K562 (cell line): ENCODE results near the gene SELENOM. TPM values are rescaled to one million over a fixed set of nuclear protein-coding genes. Genes with fewer than 3 reads are reported as not detected.

Experiments
- ATAC-seq: fragments of 200-7000 bp; cut with Tn5 transposase; 3 replicates; pipeline ENCODE4 v1.9.1; 2020; ENCODE audit warnings: moderate library complexity
- BruUV-seq: library from RNA; stranded (reverse); fragments of 400-500 nt; replicated peaks from 2 replicates; lab custom pipeline; 2021; lab: Mats Ljungman, UMichigan
- CTCF ChIA-PET: fragments of 300-600 bp; formaldehyde crosslinking; extraction: SDS; loops from one replicate; lab custom pipeline; 2021; ENCODE audit warnings: low intra/inter-chr PET ratio; lab: Yijun Ruan, JAX
- POLR2A ChIA-PET: fragments of 300-600, 350-650 bp; sonication (Branson Sonifier 250); formaldehyde crosslinking; extraction: SDS; loops from one replicate; lab custom pipeline; 2021; ENCODE audit warnings: antibody characterized with exemption, inconsistent platforms; lab: Yijun Ruan, JAX
- DNase-seq, 4 experiments: peaks; one replicate each; pipeline versions ENCODE4 v3.0.0 to v3.0.0-alpha.2; 2011 to 2018; ENCODE audit warnings: low spot score in 3 of 4, mixed read lengths in 3 of 4; ENCODE audit errors: extremely low read depth in 1 of 4
- FAIRE-seq: peaks from 2 replicates; lab custom pipeline; 2011; peaks lifted over from hg19 to GRCh38; lab: Jason Lieb, UNC
- H2AFZ ChIP-seq: 2 replicates; pipeline ENCODE4 v1.6.0; 2011; ENCODE audit warnings: low read depth, low read length, control low read depth, inconsistent platforms
- H3K27ac ChIP-seq: fragments of 200-600 bp; 3 replicates; pipeline ENCODE4 v1.8.0; 2011; ENCODE audit warnings: low read depth, mild to moderate bottlenecking, control low read depth, inconsistent platforms, low read length, moderate library complexity, mixed read lengths; ENCODE audit errors: extremely low read depth
- H3K27me3 ChIP-seq, 2 experiments: fragments of 300-600 bp in 1 of 2; 2 replicates in 1 of 2; 3 replicates in 1 of 2; pipeline versions ENCODE4 v1.6.0 to v1.8.0; 2011; ENCODE audit warnings: inconsistent platforms in 2 of 2, low read length in 2 of 2, mild to moderate bottlenecking in 1 of 2, mixed read lengths in 1 of 2, moderate library complexity in 1 of 2; ENCODE audit not compliant: control insufficient read depth in 2 of 2, insufficient read depth in 2 of 2
- H3K36me3 ChIP-seq: fragments of 300-600 bp; 3 replicates; pipeline ENCODE4 v1.8.0; 2011; ENCODE audit warnings: mild to moderate bottlenecking, low read length, inconsistent platforms; ENCODE audit not compliant: control insufficient read depth, insufficient read depth
- H3K4me1 ChIP-seq, 2 experiments: fragments of 200-600 bp in 1 of 2; replicated peaks in 1 of 2; 2 replicates in 1 of 2; 3 replicates in 1 of 2; pipeline versions ENCODE4 v1.5.1 to v1.8.0; 2011; ENCODE audit warnings: inconsistent platforms in 2 of 2, low read length in 2 of 2, mild to moderate bottlenecking in 1 of 2, mixed read lengths in 1 of 2, moderate library complexity in 1 of 2; ENCODE audit not compliant: control insufficient read depth in 2 of 2, insufficient read depth in 2 of 2
- H3K4me2 ChIP-seq: 2 replicates; pipeline ENCODE4 v1.6.1; 2011; ENCODE audit warnings: low read length, control low read depth, inconsistent platforms, mixed read lengths; ENCODE audit not compliant: insufficient read depth
- H3K4me3 ChIP-seq: fragments of 200-600 bp; sonication (generic), shearing (Covaris generic); 2 replicates; pipeline ENCODE4 v1.5.1; 2016; ENCODE audit warnings: control low read depth, inconsistent platforms
- H3K79me2 ChIP-seq: fragments of 200-600 bp; 3 replicates; pipeline ENCODE4 v1.8.0; 2011; ENCODE audit warnings: low read length, inconsistent platforms; ENCODE audit not compliant: control insufficient read depth, insufficient read depth
- H3K9ac ChIP-seq, 2 experiments: 2 replicates each; pipeline versions ENCODE4 v1.6.0 to v1.6.1; 2011; ENCODE audit warnings: low read depth in 2 of 2, low read length in 2 of 2, control low read depth in 1 of 2, inconsistent platforms in 1 of 2, mild to moderate bottlenecking in 1 of 2, mixed read lengths in 1 of 2; ENCODE audit not compliant: insufficient read depth in 1 of 2
- H3K9me1 ChIP-seq: one replicate; pipeline ENCODE4 v1.6.0; 2011; ENCODE audit warnings: inconsistent platforms, mild to moderate bottlenecking, low read length, moderate library complexity; ENCODE audit not compliant: control insufficient read depth, insufficient read depth
- H3K9me3 ChIP-seq: replicated peaks from 2 replicates; pipeline ENCODE4 v1.5.1; 2011; ENCODE audit warnings: low read depth, low read length, inconsistent platforms; ENCODE audit not compliant: control insufficient read depth, insufficient read depth
- H4K20me1 ChIP-seq: replicated peaks from 2 replicates; pipeline ENCODE4 v1.6.1; 2011; ENCODE audit warnings: low read length, inconsistent platforms, mixed read lengths; ENCODE audit not compliant: control insufficient read depth, insufficient read depth
- BCL6 ChIP-seq: fragments of 250-450 bp; sonication (Bioruptor Pico); IDR thresholded peaks from 2 replicates; pipeline ENCODE4 v1.4.0; 2020
- BRD9 ChIP-seq: fragments of 450-650 bp; IDR thresholded peaks from 2 replicates; pipeline ENCODE4 v1.6.1; 2018; ENCODE audit warnings: low read depth; ENCODE audit not compliant: partially characterized antibody
- EP400 ChIP-seq: fragments of 450-650 bp; IDR thresholded peaks from 2 replicates; pipeline ENCODE4 v1.6.1; 2017; ENCODE audit warnings: antibody characterized with exemption, mild to moderate bottlenecking, moderate library complexity
- EWSR1 ChIP-seq: fragments of 450-650 bp; IDR thresholded peaks from 2 replicates; pipeline ENCODE4 v1.6.1; 2018; ENCODE audit warnings: borderline replicate concordance, mild to moderate bottlenecking, low read depth, moderate library complexity; ENCODE audit not compliant: partially characterized antibody
- MBD2 ChIP-seq: sonication (generic); IDR thresholded peaks from 2 replicates; pipeline ENCODE4 v1.6.1; 2016; ENCODE audit warnings: low read depth, borderline replicate concordance
- ZFP30 ChIP-seq: fragments of 250-450 bp; sonication (Bioruptor Pico); IDR thresholded peaks from 2 replicates; pipeline ENCODE4 v1.8.0; 2022; ENCODE audit warnings: moderate library complexity, mild to moderate bottlenecking, inconsistent platforms, borderline replicate concordance
- WGBS: fragments of 100-300 bp; shearing (Covaris generic); methylation state at CpG from one replicate; pipeline ENCODE4 v1.1.6; 2016; ENCODE audit warnings: low coverage, mixed read lengths; ENCODE audit not compliant: insufficient coverage; ENCODE audit errors: missing lambda C conversion rate; 5-methylcytosine and 5-hydroxymethylcytosine counted together
- in situ Hi-C: fragments of 300-500 bp; cut with MboI; formaldehyde crosslinking; loops from 4 replicates; pipeline ENCODE4 v1.15.0; 2018; ENCODE audit warnings: inconsistent platforms, mixed read lengths
- intact Hi-C: fragments of 100-400 bp; cut with micrococcal nuclease; formaldehyde crosslinking; loops from 2 replicates; pipeline ENCODE4 v1.14.2; 2022
- polyA plus RNA-seq, 8 experiments: library from polyadenylated mRNA; depleted of rRNA in 4 of 8; stranded (reverse) in 5 of 8; unstranded in 3 of 8; fragments of >200 nt; fragmentation: Nextera tagmentation in 2 of 8; fragmentation: Illumina TruSeq in 1 of 8; extraction: Ambion mirVana in 2 of 8; extraction: Trizol in 1 of 8; gene quantifications; 2 replicates each; pipeline versions ENCODE4 v1.2.1 to v1.2.3, GENCODE V29; 2011 to 2014; ENCODE audit warnings: inconsistent platforms in 1 of 8, missing spikeins in 1 of 8
- total RNA-seq, 7 experiments: library from RNA; depleted of rRNA in 6 of 7; stranded (reverse); fragments of >200 nt in 6 of 7; fragmentation: Illumina TruSeq in 2 of 7; extraction: Trizol in 2 of 7; gene quantifications; 2 replicates each; pipeline versions ENCODE4 v1.2.1 to v1.2.3, GENCODE V29; 2011 to 2021; ENCODE audit warnings: low replicate concordance in 1 of 7
- TF ChIP-seq, protein P1 (sequence below): fragments of 450-650 bp; formaldehyde crosslinking; IDR thresholded peaks from 2 replicates; pipeline ENCODE4 v1.4.0; 2020; ENCODE audit warnings: mild to moderate bottlenecking, moderate library complexity

Gene SELENOM
- total and polyA plus RNA-seq, 9 of the 15 experiments (the other 6 are each of a cell fraction or from before 2014, with no cell fraction given): 1.2 to 10.6 (median 3.7) TPM

DNA sequence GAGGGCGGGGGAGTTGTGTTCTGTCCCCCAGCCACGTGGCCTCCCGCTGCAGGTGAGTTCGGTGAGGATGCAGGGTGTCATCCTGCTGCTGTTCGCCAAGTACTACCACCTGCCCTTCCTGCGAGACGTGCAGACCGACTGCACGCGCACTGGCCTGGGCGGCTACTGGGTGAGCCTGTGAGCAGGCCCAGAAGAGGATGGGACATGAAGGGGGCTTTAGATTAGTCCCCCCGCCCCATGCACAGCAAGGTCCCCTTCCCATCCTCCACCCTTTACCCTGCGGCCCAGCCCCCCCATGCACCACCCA is 19.5 kb upstream of the SELENOM start:
- Histone ChIP-seq H4K20me1 (no peaks in the 10 kb centered on the region), H3K27me3 (no peaks in the 10 kb centered on the region), H3K9me3 (no peaks in the 10 kb centered on the region), H3K4me3 (no peak overlapping the region), H3K9ac (no peak overlapping the region; a peak in 1 of 4 replicates), H3K27ac (no peak overlapping the region), H3K9me1 (no peaks in the 10 kb centered on the region), H3K4me2 (no peak overlapping the region), H3K4me1 (peaks cover 23 to 54% of the 10 kb centered on the region in 2 experiments; a peak in 4 of 5 replicates), H3K36me3 (no peaks in the 10 kb centered on the region), H2AFZ (no peak overlapping the region), H3K79me2 (no peaks in the 10 kb centered on the region)
- intact Hi-C loops: no loop called here
- ATAC-seq: no peak
- in situ Hi-C loops: no loop called here
- no peak for FAIRE-seq
- POLR2A ChIA-PET: no interaction called here
- CTCF ChIA-PET: no interaction called here
- 90% methylated on average over 10 of the region's 13 CpGs for WGBS
- no peak for DNase-seq
- no TSS peak for BruUV-seq
- TF ChIP-seq ZFP30 (CRISPR knock-in tag) (no peak), EWSR1 (no peak), MBD2 (no peak), EP400 (no peak), BRD9 (no peak), BCL6 (CRISPR knock-in tag) (no peak)
- TF ChIP-seq, protein P1, sequence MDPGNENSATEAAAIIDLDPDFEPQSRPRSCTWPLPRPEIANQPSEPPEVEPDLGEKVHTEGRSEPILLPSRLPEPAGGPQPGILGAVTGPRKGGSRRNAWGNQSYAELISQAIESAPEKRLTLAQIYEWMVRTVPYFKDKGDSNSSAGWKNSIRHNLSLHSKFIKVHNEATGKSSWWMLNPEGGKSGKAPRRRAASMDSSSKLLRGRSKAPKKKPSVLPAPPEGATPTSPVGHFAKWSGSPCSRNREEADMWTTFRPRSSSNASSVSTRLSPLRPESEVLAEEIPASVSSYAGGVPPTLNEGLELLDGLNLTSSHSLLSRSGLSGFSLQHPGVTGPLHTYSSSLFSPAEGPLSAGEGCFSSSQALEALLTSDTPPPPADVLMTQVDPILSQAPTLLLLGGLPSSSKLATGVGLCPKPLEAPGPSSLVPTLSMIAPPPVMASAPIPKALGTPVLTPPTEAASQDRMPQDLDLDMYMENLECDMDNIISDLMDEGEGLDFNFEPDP (CRISPR knock-in tag): no peak
- TF ChIP-seq, all 486 proteins: peak for 0
